Measurements from ENCODE around the gene EEF1AKMT3. TPM values are rescaled to one million over a fixed set of nuclear protein-coding genes. Genes with fewer than 3 reads are reported as not detected.

Gene EEF1AKMT3
- total and polyA plus RNA-seq, 2 experiments from 2014 or later: 1.3 to 5.3 TPM

DNA sequence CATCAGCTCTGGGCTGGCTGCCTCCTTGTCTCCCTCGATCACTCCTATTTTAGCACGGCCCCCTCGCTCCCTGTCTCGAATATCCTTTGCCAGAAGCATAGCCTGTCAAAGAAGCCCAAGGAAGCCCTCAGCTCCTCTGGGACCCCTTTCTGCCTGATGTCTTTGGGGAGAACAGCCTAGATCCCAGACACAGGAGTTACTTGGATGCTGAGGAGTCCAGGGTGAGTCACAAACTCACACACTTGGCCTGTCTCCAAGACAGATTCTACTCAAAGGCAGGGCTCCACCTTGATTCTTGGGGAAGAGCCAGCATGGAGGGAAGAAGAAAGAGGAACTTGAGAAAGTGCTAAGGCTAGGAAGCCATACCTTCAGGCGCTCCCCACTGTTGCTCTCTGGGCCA lies 38.0 kb downstream of the EEF1AKMT3 start (continued):
- TF ChIP-seq, protein P1, sequence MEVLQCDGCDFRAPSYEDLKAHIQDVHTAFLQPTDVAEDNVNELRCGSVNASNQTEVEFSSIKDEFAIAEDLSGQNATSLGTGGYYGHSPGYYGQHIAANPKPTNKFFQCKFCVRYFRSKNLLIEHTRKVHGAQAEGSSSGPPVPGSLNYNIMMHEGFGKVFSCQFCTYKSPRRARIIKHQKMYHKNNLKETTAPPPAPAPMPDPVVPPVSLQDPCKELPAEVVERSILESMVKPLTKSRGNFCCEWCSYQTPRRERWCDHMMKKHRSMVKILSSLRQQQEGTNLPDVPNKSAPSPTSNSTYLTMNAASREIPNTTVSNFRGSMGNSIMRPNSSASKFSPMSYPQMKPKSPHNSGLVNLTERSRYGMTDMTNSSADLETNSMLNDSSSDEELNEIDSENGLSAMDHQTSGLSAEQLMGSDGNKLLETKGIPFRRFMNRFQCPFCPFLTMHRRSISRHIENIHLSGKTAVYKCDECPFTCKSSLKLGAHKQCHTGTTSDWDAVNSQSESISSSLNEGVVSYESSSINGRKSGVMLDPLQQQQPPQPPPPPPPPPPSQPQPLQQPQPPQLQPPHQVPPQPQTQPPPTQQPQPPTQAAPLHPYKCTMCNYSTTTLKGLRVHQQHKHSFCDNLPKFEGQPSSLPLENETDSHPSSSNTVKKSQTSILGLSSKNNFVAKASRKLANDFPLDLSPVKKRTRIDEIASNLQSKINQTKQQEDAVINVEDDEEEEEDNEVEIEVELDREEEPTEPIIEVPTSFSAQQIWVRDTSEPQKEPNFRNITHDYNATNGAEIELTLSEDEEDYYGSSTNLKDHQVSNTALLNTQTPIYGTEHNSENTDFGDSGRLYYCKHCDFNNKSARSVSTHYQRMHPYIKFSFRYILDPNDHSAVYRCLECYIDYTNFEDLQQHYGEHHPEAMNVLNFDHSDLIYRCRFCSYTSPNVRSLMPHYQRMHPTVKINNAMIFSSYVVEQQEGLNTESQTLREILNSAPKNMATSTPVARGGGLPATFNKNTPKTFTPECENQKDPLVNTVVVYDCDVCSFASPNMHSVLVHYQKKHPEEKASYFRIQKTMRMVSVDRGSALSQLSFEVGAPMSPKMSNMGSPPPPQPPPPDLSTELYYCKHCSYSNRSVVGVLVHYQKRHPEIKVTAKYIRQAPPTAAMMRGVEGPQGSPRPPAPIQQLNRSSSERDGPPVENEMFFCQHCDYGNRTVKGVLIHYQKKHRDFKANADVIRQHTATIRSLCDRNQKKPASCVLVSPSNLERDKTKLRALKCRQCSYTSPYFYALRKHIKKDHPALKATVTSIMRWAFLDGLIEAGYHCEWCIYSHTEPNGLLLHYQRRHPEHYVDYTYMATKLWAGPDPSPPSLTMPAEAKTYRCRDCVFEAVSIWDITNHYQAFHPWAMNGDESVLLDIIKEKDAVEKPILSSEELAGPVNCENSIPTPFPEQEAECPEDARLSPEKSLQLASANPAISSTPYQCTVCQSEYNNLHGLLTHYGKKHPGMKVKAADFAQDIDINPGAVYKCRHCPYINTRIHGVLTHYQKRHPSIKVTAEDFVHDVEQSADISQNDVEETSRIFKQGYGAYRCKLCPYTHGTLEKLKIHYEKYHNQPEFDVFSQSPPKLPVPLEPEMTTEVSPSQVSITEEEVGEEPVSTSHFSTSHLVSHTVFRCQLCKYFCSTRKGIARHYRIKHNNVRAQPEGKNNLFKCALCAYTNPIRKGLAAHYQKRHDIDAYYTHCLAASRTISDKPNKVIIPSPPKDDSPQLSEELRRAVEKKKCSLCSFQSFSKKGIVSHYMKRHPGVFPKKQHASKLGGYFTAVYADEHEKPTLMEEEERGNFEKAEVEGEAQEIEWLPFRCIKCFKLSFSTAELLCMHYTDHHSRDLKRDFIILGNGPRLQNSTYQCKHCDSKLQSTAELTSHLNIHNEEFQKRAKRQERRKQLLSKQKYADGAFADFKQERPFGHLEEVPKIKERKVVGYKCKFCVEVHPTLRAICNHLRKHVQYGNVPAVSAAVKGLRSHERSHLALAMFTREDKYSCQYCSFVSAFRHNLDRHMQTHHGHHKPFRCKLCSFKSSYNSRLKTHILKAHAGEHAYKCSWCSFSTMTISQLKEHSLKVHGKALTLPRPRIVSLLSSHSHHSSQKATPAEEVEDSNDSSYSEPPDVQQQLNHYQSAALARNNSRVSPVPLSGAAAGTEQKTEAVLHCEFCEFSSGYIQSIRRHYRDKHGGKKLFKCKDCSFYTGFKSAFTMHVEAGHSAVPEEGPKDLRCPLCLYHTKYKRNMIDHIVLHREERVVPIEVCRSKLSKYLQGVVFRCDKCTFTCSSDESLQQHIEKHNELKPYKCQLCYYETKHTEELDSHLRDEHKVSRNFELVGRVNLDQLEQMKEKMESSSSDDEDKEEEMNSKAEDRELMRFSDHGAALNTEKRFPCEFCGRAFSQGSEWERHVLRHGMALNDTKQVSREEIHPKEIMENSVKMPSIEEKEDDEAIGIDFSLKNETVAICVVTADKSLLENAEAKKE (CRISPR knock-in tag; IDR thresholded peaks at IDR 0.05): no peak
- TF ChIP-seq ZNF114 (CRISPR knock-in tag; IDR thresholded peaks at IDR 0.05) (no peak), ZNF331 (CRISPR knock-in tag; IDR thresholded peaks at IDR 0.05; ENCODE audit: low read depth) (no peak)

DNA sequence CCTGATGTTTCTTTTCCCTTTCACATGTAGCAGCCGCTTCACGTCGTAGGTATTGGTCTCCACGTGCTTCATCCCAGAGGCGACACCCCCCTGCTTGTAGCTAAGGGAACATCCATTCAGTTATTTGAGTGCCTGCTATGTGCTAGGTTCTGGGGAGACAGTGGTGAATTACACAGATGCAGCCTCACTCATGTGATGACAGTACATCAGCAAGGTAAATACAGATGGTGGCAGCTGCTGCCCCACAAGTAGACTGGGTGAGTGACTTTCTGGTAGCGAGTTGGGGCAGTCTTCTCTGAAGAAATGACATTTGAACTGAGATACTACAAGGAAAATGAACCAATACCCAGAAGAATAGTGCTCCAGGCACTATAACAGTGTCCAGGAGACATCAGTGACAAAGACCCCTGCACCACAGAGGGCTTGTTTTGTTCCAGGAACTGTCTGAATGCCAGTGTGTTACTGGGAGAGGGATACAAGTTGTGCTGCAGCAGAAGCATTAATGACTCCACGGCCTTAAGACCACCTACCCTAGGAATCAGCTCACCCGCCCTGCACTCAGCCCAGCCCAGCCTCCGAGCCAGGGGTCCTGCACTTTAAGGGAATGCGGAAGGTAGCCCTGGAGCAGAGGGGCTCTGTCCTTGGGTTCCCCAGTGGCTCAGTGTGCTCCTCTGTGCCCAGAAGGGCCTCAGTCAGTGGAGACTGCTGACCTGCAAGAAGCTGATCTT lies 38.8 kb downstream of the EEF1AKMT3 start:
- Mint-ChIP-seq H3K4me3 (no peak overlapping the region), H3K4me1 (peaks cover 11% of the 10 kb centered on the region), H3K36me3 (ENCODE audit: low read depth) (peaks cover 4% of the 10 kb centered on the region), H3K9me3 (no peaks in the 10 kb centered on the region), H3K27me3 (ENCODE audit: insufficient read depth, low read depth, poor library complexity) (peaks cover 9% of the 10 kb centered on the region), H3K27ac (no peak overlapping the region)
- no peaks in the 10 kb centered on the region; the same call in 1 of the 2 replicates for H3F3A ChIP-seq (replicated peaks; ENCODE audit: low read depth)
- DNase-seq (ENCODE audit: low spot score) (no peak), ATAC-seq (no peak)
- H3K36me3 ChIP-seq (ENCODE audit: insufficient read depth): no peaks in the 10 kb centered on the region
- H4K20me1 ChIP-seq (replicated peaks; ENCODE audit: insufficient read depth): no peaks in the 10 kb centered on the region
- no peaks in the 10 kb centered on the region for H3K79me2 ChIP-seq (replicated peaks; ENCODE audit: insufficient read depth)
- H3K4me3 ChIP-seq: no peak overlapping the region
- no peaks in the 10 kb centered on the region for H3K27me3 ChIP-seq (ENCODE audit: insufficient read depth)
- 0 out of 2 replicates have a peak, but pooled peaks cover 5% of the 10 kb centered on the region for H3K4me1 ChIP-seq (ENCODE audit: insufficient read depth)
- H2AFZ ChIP-seq: no peak overlapping the region
- H3K9me2 ChIP-seq (ENCODE audit: insufficient read depth): no peaks in the 10 kb centered on the region; the same call in 1 of the 2 replicates
- H3K4me2 ChIP-seq: no peak overlapping the region
- TF ChIP-seq, protein P2, sequence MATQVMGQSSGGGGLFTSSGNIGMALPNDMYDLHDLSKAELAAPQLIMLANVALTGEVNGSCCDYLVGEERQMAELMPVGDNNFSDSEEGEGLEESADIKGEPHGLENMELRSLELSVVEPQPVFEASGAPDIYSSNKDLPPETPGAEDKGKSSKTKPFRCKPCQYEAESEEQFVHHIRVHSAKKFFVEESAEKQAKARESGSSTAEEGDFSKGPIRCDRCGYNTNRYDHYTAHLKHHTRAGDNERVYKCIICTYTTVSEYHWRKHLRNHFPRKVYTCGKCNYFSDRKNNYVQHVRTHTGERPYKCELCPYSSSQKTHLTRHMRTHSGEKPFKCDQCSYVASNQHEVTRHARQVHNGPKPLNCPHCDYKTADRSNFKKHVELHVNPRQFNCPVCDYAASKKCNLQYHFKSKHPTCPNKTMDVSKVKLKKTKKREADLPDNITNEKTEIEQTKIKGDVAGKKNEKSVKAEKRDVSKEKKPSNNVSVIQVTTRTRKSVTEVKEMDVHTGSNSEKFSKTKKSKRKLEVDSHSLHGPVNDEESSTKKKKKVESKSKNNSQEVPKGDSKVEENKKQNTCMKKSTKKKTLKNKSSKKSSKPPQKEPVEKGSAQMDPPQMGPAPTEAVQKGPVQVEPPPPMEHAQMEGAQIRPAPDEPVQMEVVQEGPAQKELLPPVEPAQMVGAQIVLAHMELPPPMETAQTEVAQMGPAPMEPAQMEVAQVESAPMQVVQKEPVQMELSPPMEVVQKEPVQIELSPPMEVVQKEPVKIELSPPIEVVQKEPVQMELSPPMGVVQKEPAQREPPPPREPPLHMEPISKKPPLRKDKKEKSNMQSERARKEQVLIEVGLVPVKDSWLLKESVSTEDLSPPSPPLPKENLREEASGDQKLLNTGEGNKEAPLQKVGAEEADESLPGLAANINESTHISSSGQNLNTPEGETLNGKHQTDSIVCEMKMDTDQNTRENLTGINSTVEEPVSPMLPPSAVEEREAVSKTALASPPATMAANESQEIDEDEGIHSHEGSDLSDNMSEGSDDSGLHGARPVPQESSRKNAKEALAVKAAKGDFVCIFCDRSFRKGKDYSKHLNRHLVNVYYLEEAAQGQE (IDR thresholded peaks at IDR 0.05; ENCODE audit: unreplicated experiment): no peak
- H3K27ac ChIP-seq (ENCODE audit: low read depth): no peak overlapping the region
